Caco-2 (cell line): ENCODE measurements around the gene CAPZA2. TPM values are rescaled to one million over a fixed set of nuclear protein-coding genes. Genes with fewer than 3 reads are reported as not detected.

Experiments used
- BruUV-seq: library from RNA; stranded (reverse); fragments of 400-500 nt; replicated peaks from 2 replicates; lab custom pipeline; 2021; lab: Mats Ljungman, UMichigan
- CTCF ChIA-PET: fragments of 300-600 bp; sonication (Branson Sonifier 250); formaldehyde crosslinking; loops from one replicate; lab custom pipeline; 2022; ENCODE audit warnings: antibody characterized with exemption; lab: Charles Lee
- POLR2A ChIA-PET: fragments of 300-600 bp; sonication (Branson Sonifier 250); formaldehyde crosslinking; loops from one replicate; lab custom pipeline; 2022; ENCODE audit warnings: antibody characterized with exemption; lab: Charles Lee
- DNase-seq, 2 experiments: peaks; one replicate each; pipeline versions ENCODE4 v3.0.0 to v3.0.0-alpha.2; 2020 to 2022
- H3K27me3 ChIP-seq: replicated peaks from 2 replicates; pipeline ENCODE4 v1.6.0; 2011; ENCODE audit warnings: low read length; ENCODE audit not compliant: control insufficient read depth, insufficient read depth
- H3K36me3 ChIP-seq: 2 replicates; pipeline ENCODE4 v1.5.1; 2011; ENCODE audit warnings: low read length; ENCODE audit not compliant: control insufficient read depth, insufficient read depth
- H3K4me1 ChIP-seq: fragments of 250-450 bp; sonication (Bioruptor Pico); 2 replicates; pipeline ENCODE4 v1.5.1; 2020; ENCODE audit warnings: mild to moderate bottlenecking
- H3K4me3 ChIP-seq: 2 replicates; pipeline ENCODE4 v1.5.1; 2011; ENCODE audit warnings: low read depth, mild to moderate bottlenecking, control low read depth, low read length
- H3K9me3 ChIP-seq: fragments of 250-450 bp; sonication (Bioruptor Pico); 2 replicates; pipeline ENCODE4 v1.5.1; 2020; ENCODE audit warnings: mild to moderate bottlenecking, moderate library complexity
- H3K27ac Mint-ChIP-seq: one replicate; pipeline ENCODE4 v1.8.0; 2022; ENCODE audit warnings: mixed read lengths; ENCODE audit not compliant: unreplicated experiment
- H3K27me3 Mint-ChIP-seq: one replicate; pipeline ENCODE4 v1.8.0; 2022; ENCODE audit warnings: mixed read lengths; ENCODE audit not compliant: insufficient read depth, unreplicated experiment
- H3K36me3 Mint-ChIP-seq: one replicate; pipeline ENCODE4 v1.8.0; 2022; ENCODE audit warnings: mild to moderate bottlenecking, mixed read lengths; ENCODE audit not compliant: insufficient read depth, unreplicated experiment
- H3K4me1 Mint-ChIP-seq: one replicate; pipeline ENCODE4 v1.8.0; 2022; ENCODE audit warnings: low read depth, mixed read lengths; ENCODE audit not compliant: unreplicated experiment
- H3K4me3 Mint-ChIP-seq: one replicate; pipeline ENCODE4 v1.8.0; 2022; ENCODE audit warnings: mild to moderate bottlenecking, moderate library complexity, mixed read lengths; ENCODE audit not compliant: unreplicated experiment
- H3K9me3 Mint-ChIP-seq: one replicate; pipeline ENCODE4 v1.8.0; 2022; ENCODE audit warnings: mixed read lengths; ENCODE audit not compliant: unreplicated experiment
- CTCF ChIP-seq, 2 experiments: fragments of 200-600 bp in 1 of 2; IDR thresholded peaks; 1 replicate in 1 of 2; 2 replicates in 1 of 2; pipeline versions ENCODE4 v1.5.1 to v1.8.0; 2011 to 2022; ENCODE audit warnings: antibody characterized with exemption in 1 of 2, control low read depth in 1 of 2, inconsistent platforms in 1 of 2, low read depth in 1 of 2, low read length in 1 of 2, mild to moderate bottlenecking in 1 of 2, moderate library complexity in 1 of 2; ENCODE audit not compliant: insufficient read depth in 1 of 2, severe bottlenecking in 1 of 2, unreplicated experiment in 1 of 2
- intact Hi-C: fragments of 100-400 bp; cut with micrococcal nuclease; formaldehyde crosslinking; loops from one replicate; pipeline ENCODE4 v1.10.0; 2022; ENCODE audit not compliant: unreplicated experiment
- total RNA-seq: library from RNA; stranded (reverse); gene quantifications from 2 replicates; pipeline ENCODE4 v1.2.3, GENCODE V29; 2022

CAPZA2 gene
- total RNA-seq, 1 experiment from 2014 or later = 271 TPM

- H3K4me3 Mint-ChIP-seq = no peak overlapping the region
- H3K27ac Mint-ChIP-seq = no peak overlapping the region
- CTCF ChIA-PET = no interaction called here
- Histone ChIP-seq H3K27me3 (no peaks in the 10 kb centered on the region), H3K36me3 (no peaks in the 10 kb centered on the region), H3K9me3 (no peaks in the 10 kb centered on the region), H3K4me3 (no peak overlapping the region), H3K4me1 (no peaks in the 10 kb centered on the region)
- POLR2A ChIA-PET = interaction anchor here (0.6 kb wide), 1 partner anchor 10 kb away, joined by 3 read pairs; no protein-coding TSS in a partner anchor
- H3K9me3 Mint-ChIP-seq = no peaks in the 10 kb centered on the region
- no peak for TF ChIP-seq CTCF (IDR thresholded peaks at IDR 0.05; ENCODE audit: insufficient read depth in 1 of 2, low read depth in 1 of 2, low read length in 1 of 2, severe bottlenecking in 1 of 2, unreplicated experiment in 1 of 2)
- H3K27me3 Mint-ChIP-seq = no peaks in the 10 kb centered on the region
- DNase-seq = no peak
- peaks cover 76% of the 10 kb centered on the region for H3K36me3 Mint-ChIP-seq
- intact Hi-C loops = no loop called here
- BruUV-seq = no TSS peak
- H3K4me1 Mint-ChIP-seq = no peaks in the 10 kb centered on the region
Measured at GRCh38 chr7:116912269-116912909, 50.0 kb downstream of the CAPZA2 start.

GRCh38 chr7:116918704-116919103, 56.3 kb downstream of the CAPZA2 start:
- H3K4me3 Mint-ChIP-seq = no peak overlapping the region
- CTCF ChIA-PET = no interaction called here
- Histone ChIP-seq H3K4me1 (no peaks in the 10 kb centered on the region), H3K9me3 (no peaks in the 10 kb centered on the region), H3K27me3 (no peaks in the 10 kb centered on the region), H3K36me3 (no peaks in the 10 kb centered on the region), H3K4me3 (no peak overlapping the region)
- DNase-seq = no peak
- TF ChIP-seq CTCF (IDR thresholded peaks at IDR 0.05; ENCODE audit: insufficient read depth in 1 of 2, low read depth in 1 of 2, low read length in 1 of 2, severe bottlenecking in 1 of 2, unreplicated experiment in 1 of 2) = no peak
- H3K36me3 Mint-ChIP-seq = peaks cover 55% of the 10 kb centered on the region
- BruUV-seq = no TSS peak
- POLR2A ChIA-PET = no interaction called here
- H3K27ac Mint-ChIP-seq = no peak overlapping the region
- H3K27me3 Mint-ChIP-seq = no peaks in the 10 kb centered on the region
- intact Hi-C loops = no loop called here
- H3K9me3 Mint-ChIP-seq = no peaks in the 10 kb centered on the region
- H3K4me1 Mint-ChIP-seq = no peaks in the 10 kb centered on the region

GRCh38 chr7:116920359-116920758, 58.0 kb downstream of the CAPZA2 start:
- H3K9me3 ChIP-seq = no peaks in the 10 kb centered on the region
- no peak overlapping the region for H3K4me3 Mint-ChIP-seq
- ChIA-PET CTCF (interaction anchor here (0.6 to 1.3 kb wide), 2 partner anchors 10 to 12 kb away, joined by 3 to 4 read pairs; no protein-coding TSS in a partner anchor), POLR2A (no interaction called here)
- no peaks in the 10 kb centered on the region for H3K9me3 Mint-ChIP-seq
- H3K4me3 ChIP-seq = no peak overlapping the region
- no peaks in the 10 kb centered on the region for H3K4me1 ChIP-seq
- no peaks in the 10 kb centered on the region for H3K4me1 Mint-ChIP-seq
- no peak for TF ChIP-seq CTCF (IDR thresholded peaks at IDR 0.05; ENCODE audit: insufficient read depth in 1 of 2, low read depth in 1 of 2, low read length in 1 of 2, severe bottlenecking in 1 of 2, unreplicated experiment in 1 of 2)
- no peak for DNase-seq
- no peak overlapping the region for H3K27ac Mint-ChIP-seq
- H3K27me3 Mint-ChIP-seq = no peaks in the 10 kb centered on the region
- peaks cover 41% of the 10 kb centered on the region for H3K36me3 Mint-ChIP-seq
- H3K27me3 ChIP-seq = no peaks in the 10 kb centered on the region
- BruUV-seq = no TSS peak
- no peaks in the 10 kb centered on the region for H3K36me3 ChIP-seq
- intact Hi-C loops = no loop called here
